T-helper 22 cell (primary cell): ENCODE measurements around the gene PWWP2B.

ENCODE experiments used
- DNase-seq: peaks from one replicate; pipeline ENCODE4 v3.0.0-alpha.2; 2020; ENCODE audit warnings: low read depth

PWWP2B gene

DNA sequence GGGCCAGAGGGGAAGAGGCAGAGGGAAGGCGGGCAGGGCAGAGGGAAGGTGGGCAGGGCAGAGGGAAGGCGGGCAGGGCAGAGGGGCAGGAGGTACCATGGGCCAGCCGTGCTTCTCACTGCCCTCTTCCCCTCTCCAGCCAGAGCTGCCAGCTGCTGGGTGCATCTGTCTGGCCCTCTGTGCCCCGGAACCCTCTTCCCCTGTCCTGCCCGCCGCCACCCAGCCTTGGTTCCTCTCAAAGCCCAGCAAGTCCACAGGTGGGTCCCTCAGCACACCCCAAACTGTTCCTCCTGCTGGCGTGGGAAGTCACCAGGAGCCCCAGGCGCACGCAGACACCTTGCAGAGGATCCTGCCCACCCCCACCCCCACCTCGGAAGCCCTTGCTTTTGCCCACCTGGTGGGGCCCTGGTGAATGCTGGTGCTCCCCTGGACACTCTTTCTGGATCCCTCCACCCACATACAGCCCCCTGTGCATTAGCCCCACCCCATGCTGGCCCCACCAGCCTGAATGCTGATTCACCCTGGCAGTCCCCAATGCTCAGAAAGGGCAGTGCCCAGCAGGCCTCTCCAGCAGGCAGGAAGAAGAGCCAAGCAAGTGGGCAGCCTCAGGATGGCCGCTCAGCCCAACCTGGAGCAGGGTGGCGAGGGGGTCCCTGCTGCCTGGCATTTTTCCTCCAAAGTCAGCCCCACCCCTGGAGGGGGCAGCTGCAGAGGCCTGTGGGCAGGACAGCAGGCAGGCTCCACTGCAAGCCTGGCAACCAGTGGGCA lies 1.9 kb upstream of the PWWP2B start:
- DNase-seq, result no peak

DNA sequence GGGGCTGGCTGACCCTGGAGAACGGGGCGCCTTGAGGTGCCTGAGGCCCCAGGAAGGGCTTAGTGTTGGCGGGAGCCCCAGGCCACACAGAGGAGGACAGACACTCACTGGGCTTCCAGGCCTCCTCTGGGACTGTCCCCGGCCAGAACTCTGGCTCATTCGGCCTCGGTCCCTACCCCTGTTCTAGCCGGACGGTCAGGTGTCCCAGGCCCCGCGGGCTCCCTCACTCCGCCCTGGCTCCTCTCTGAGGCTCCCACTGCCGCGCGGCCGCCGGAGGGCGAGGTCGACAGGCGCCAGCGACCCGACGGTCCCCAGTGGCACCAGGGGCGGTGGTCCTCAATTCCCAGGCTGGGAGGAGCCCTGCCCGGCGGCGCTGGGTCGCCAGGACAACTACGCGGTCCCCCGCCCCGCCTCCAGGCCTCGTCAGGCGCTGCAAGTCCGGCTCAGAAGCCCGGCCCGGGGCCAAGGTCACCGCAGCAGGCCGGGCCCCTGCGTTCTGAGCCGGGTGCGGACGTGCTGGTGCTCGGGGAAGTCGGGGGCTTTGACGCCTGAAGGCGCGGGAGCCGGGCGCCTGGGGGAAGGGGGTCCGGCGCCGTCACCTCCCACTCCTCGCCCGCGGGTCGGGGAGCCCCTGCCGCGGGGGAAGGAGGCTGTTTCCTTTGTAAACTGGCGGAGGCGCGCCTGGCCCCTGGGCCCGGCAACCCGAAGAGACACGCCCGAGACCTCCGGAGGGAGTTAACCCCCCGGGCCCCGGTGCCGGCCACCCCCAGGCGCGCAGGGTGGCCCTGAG lies 1.1 kb upstream of the PWWP2B start:
- DNase-seq, result no peak

DNA sequence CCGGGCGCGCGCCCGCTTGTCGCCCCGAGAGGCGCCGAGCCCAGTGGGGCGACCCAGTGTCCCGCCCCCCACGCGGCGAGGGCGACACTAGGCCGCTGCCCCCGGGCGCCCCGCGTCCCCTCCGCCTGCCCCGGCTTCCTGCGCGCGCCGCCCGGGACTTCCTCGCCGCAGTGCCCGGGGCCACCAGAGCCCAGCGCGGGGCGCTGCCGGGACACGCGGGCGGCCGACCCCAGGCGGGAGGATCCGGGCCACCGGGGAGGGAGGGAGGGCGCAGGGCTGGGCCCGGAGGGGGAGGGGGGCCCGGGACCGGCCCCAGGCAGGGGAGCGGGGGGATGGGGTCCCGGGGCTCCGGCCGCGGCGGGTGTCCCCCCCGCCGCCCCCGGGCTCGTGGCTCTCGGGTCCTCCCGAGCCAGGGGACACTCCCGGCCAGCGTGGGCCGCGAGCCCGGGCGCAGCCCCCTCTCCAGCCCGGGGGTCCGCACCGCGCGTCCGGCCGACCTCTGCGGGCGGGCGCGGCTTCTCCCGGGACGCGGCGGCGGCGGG lies 435 bp upstream of the PWWP2B start:
- peak; percentile 52 for DNase-seq

DNA sequence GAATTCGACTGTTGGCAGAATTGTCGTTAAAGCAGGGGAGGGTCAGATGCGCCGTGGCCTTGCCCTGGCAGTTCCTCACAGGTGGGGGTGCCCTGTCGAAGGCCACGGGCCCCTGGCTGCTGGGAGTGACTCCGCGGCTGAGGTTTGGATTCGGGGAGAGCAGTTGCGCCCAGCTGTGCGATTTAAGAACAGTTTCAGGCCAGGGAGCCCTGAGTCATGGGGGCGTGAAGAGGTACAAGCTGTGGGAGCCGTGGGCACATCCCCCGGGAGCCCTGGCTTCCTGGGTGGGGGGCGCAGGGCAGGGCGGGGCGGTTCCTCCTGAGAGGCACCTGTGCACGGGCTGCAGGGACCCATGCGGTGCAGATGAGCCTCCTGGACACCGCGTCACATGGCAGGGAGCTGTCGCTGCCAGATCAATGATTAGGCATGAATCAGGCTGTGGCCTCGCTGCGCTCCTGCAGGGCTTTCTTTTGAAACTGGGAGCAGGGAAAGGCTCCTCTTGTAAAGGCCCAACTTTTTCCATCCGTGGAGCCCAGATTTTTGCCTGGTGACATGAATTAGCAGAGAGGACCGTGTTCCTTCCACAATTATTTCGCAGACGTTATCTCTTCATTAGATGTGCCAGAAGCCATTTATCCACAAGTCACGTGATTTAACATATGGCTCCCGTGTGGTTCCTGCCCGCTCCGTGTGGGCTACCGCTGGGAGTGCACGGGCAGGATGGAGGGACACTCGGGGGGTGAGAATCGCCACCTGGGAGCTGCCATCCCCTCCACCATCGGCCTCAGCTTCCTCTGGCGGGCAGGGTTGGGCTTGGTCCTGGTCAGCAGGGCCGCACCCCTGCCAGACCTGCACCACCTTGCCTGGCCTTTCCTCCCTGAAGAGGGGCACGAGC lies 918 bp downstream of the PWWP2B start:
- peak; percentile 20 for DNase-seq

DNA sequence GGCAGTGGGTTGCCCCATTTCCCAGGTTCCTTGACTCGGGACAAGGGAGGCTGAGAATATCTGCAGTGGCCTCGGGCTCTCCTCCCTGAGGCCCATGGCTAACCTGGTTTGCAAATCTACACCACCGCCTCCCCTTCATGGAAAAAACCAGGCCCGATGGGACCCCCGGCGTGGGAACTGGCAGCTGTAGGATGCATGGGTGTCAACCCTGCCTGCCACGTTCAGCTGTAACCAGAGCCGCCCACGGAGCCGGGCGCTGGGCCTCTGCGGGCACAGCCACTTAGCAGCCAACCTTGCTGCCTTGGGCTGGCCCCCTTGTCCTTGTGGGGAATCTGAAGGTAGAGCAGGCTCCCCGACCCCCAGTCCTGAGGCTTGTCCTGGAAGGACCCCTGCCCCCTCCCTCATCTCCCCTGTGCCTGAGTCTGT lies 1.6 kb downstream of the PWWP2B start:
- no peak for DNase-seq

DNA sequence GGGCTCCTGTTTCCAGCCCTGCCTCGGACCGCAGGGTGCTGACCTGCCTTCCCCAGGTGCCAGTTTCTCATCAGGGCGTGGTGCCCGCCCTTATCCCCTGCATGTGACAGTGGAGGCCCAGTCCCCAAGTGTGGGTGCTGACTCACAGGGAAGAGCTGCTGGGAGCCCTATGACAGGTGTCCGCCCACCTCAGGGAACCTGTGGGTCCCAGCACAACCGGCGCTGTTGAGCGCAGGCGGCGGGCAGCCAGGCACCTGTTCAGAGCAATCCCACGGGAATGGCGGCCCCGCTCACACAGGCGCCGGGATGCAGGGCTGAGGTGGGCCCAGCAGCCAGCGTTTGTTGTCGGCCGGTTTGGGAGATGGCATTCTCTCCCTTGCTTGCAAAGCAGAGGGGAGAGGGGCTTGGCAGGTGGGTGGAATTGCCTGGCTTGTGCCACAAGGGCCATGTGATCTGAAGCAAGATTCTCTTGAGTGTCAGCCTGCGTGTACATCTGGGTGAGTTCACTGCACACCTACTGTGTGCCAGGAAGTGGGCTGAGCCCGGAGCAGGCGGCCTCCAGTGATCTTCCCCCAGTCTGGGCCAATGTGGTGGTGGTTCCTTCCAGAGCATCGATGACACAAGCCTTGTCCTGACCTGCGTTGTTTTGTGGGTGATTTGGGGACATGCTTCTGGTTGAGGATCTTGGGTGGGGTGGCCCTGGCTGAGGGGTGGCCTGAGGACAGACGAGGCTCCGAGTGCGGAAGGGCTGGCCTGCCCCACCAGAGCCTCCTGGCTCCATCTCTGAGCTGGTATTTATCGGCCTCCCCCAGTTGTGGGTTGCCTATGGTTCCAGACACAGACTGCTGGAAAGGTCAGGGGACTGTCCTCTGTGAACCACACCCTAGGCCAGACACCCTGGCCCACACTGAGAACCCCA lies 2.4 kb downstream of the PWWP2B start:
- DNase-seq, result no peak

DNA sequence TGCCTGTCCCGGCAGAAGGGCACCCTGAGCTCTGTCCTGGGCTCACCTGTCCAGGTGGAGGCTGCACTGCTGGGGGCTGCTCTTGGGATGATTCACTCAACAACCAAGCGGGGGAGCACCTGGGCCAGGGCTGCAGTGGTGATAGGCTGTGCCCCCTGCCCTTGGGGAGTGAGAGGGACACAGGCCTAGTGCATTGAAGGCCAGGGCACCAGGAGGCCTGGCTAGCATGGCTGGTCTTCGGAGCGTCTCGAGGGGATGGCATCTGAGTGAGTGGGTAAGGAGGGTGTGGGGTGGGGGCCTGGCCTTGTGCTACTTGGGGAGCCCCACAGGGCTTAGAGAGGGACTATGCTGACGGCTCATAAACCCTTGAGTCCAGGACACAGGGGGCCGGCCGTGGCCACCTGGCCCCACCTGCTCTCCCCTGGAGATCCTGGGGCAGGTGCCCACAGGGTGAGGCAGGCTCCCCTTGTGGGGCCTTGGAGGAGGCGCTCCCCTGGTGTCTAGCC lies 3.1 kb downstream of the PWWP2B start:
- DNase-seq, result no peak

DNA sequence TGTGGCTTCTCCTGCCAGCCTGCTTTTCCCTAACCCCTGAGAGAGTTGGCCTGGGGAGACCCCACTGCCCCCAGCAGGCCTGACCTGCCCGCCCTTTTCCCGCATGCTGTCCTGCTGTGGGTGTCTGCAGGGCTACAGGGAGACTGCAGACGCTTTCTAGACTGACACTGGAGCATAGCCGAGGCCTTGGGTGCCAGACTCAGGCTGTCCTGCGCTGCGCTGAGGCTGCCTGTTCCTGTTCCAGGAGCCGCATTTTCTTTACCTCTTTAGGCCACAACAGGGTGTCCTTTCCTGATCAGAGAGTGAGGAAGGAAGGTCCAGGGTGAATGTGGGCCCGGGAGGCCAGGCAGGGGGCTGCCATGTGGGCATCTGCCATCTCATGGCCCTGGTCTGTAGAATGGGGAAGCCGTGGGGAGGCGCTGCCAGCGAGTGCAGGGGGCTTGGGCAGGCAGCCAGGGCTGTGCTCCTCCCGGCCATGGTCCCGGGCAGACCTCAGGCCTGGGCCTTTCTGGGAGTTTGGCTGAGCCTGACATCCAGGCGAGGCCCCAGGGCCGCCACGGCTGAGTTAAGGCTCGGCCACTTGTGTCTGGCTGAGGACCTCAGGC lies 3.6 kb downstream of the PWWP2B start:
- DNase-seq, result no peak

DNA sequence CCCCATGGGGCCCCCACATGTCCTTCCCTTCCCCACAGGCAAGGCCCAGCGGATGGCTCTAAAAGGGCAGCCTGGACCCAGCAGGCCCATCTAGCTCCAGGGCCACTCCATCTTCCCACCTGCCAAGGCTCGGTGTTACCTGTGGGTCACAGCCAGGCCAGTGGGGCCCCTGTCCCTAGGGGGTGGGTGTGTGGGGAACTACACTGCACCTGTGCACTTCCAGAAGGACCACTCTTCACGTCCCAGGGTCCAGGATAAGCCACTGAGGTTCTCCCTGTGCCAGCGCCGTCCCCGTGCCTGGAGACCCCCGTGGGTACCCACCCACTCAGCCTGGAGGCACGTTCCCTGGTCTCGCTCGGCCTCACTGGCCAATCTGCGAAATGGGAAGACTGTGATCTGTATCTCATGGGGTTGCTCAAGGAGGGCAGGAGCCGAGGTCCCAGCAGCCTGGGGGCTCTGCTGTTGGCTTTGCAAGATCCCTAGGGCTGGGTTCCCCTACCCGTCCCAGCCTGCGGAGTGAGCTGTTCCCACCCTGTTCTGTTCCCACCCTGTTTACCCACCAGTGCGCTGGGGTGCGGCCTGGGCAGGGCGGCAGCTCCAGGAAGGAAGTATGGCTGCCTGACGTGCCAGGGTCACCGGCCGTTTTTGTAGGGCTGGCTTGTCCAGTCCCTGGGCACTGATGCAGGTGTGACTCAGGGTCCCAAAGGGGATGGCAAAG lies 4.6 kb downstream of the PWWP2B start:
- DNase-seq, result no peak

DNA sequence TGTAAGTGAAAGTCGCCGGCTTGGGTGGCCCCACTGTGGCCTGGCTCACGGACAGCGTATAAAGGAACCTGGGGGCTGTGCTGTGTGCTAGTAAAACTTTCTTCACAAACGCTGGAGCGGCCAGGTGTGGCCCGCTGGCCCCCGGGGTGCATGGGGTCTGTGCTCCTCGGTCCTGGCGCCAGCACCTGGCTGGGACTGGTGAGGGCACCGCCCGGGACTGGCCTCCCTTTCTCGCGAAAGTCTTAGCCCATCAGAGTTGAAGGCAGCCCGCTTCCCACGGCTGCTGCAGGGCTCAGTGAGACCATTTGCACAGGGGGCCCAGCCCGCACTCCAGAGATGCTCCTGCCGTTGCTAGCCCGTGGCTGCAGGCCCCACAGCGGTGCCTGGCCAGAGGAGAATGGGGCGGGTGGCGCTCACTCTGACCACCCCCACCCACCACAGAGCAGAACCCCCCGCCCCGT lies 5.8 kb downstream of the PWWP2B start:
- no peak for DNase-seq

DNA sequence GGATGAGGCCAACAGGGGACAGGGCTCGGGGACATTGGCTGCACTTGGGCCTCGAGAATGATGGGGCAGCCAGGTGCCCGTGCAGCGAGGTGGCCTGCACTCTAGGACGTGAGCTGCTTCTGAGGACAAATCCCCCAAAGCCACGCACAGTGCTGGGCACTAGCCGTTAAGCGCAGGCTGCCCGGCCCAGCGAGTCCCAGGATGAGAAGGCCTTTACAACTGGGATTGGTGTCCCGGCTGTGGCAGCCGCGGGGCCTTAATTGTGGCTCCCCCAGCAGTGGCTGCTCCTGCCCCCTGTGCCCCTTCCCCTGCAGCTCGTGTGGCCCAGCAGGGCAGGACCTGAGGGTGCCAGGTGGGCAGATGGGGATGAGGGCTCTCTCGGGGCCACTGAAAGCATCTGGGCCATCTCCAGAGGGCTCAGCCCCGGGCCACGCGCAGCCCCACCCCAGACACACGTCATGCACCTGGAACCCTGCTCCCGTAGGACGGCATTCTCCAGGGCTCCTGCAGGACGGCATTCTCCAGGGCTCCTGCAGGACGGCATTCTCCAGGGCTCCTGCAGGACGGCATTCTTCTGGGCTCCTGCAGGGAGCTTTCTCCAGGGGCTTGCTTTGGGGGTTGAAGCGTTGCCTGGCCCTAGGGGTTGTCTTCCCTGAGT lies 6.6 kb downstream of the PWWP2B start:
- no peak for DNase-seq

DNA sequence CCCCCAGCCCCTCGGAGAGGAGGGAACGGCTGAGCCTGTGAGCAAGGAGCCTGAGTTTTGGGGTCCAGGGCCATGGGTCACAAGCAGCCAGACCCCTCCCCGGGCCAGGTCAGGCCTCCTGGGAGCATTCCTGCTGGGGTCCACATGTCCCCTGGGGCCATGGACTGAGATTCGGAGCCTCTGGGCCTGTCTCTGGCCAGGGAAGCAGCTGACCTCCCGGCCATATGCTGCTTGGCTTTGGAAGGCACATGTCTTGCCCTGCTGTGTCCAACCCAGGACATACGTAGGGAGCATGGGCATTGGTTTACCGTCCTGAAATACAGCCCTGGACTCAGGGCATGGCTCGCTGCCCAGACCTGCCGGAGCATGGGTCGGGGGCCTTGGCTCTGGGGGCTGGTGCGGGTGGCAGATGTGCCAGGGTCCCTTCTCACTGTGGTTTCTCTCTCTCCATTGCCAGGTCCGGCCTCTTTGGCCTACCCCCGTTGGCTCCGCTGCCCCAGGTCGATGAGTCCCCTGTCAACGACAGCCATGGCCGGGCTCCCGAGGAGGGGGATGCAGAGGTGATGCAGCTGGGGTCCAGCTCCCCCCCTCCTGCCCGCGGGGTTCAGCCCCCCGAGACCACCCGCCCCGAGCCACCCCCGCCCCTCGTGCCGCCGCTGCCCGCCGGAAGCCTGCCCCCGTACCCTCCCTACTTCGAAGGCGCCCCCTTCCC lies 7.3 kb downstream of the PWWP2B start:
- no peak for DNase-seq

DNA sequence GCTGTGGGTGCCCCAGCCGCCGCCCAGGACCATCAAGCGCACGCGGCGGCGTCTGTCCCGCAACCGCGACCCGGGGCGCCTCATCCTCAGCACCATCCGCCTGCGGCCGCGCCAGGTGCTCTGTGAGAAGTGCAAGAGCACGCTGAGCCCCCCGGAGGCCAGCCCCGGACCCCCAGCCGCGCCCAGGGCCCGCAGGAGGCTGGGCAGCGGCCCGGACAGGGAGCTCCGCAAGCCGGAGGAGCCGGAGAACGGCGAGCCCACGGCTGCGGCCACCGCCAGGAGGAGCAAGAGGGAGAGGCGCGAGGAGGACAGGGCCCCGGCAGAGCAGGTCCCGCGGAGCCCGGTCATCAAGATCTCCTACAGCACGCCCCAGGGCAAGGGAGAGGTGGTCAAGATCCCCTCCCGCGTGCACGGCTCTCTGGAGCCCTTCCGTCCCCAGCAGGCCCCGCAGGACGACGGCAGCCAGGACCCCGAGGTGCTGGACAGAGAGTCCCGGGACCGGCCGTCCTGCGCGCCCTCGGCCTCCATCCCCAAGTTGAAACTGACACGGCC lies 8.0 kb downstream of the PWWP2B start:
- no peak for DNase-seq

DNA sequence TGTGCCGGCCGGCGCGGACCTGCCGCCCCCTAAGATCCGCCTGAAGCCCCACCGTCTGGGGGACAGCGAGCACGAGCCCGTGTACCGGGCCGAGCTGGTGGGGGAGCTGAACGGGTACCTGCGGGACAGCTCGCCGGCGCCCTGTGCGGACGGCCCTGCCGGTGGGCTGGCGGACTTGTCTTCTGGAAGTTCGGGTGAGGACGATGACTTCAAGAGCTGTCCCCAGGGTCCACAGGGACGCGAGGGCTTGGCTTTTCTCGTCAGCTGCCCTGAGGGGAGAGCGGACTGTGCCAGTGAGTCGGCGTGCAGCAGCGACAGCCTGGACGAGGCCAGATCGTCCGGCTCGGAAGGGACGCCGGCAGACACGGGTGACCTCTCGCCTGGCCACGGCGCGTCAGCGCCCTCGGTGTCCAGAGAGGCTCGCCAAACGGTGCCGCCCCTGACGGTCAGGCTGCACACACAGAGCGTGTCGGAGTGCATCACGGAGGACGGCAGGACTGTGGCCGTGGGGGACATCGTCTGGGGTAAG lies 8.5 kb downstream of the PWWP2B start:
- DNase-seq, result no peak

DNA sequence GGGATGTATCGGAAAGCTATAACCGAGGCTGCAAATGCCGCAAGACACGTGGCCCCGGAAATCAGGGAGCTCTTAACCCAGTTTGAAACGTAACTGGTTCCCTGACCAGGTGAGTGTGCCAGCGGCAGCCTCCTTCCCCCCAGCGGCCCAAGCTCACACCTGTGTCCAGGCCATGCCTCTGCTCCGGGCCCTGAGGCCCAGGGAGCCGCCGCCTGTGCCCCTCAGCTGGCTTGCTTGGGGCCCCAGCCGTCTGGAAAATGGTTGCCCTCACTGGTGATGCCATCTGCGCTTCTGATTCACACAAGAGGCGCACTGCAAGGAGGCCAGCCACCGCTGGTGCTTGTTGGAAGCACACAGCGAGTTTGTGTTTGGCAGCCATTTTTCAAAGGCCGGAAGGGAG lies 9.2 kb downstream of the PWWP2B start:
- no peak for DNase-seq

DNA sequence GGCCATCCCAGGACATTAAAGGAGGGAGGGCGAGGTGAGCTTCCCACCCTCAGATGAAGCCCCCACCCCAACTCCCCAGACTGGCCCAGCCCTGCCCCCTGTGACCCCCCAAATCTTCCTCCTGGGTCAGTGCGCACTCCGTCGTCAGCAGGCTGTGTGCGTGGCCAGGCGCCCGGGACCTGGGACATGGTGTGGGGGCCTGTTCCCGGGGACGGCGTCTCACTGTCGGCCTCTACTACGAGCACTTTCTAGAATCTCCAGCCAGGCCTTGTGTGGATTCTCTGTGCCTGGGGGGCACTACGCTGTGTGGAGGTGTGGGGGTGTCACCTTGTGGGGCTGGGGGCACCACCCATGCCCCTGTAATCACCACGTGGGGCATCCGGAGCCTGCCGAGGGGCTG lies 9.8 kb downstream of the PWWP2B start:
- DNase-seq, result no peak

DNA sequence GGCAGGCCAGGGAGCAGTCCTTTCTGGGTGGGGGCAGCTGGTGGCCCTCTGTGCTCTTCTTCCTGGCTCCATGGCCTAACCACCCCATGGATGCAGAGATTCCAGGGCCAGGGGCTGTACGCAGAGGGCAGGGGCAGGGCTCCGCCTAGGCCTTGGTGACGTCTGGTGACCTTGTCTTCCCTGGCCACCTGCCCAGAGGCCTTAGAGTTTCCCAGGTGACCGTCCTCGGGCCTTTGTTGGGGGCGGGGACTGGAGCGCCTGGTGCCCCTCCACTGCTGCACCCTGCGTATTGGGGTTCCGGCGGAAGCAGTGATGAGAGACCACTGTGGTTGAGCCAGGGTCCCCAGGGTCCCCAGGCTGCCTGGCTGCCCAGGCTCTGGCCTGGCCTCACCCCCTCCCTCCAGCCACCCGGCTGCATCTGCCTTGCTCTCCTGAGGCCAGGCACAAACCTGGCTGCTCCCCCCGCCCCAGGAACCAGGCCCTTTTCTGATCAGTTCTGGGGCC lies 10.3 kb downstream of the PWWP2B start:
- no peak for DNase-seq

DNA sequence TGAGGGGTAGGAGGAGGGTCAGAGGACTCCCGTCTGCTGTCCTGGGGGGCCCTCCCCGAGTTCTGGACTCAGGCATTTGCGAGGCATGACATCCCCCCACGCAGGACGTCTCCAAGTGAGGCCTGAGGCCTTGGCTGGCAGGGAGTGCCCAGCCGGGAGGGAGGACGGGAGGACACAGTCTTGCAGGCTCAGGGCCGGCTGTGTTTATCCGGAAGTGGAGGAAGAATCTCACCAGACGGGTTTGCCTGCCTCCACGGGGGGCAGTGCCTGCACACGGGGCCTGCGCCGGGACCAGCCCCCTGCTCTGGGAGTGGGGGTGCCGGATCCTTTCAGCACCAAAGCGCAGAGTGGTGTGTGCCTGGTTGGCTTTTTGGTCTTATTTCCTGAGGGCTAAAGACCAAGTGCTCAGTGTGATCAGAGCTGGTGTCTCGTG lies 10.9 kb downstream of the PWWP2B start:
- no peak for DNase-seq
